ENCODE data around the gene OR13D1.
A peak's percentile ranks its signal among the peaks of the same experiment; 100 is the strongest.
"Not testable (repeated sequence)": the region's sequence is repeated elsewhere in the genome, so short reads cannot be mapped to it uniquely, and the experiment has no call there.

The OR13D1 gene, protein sequence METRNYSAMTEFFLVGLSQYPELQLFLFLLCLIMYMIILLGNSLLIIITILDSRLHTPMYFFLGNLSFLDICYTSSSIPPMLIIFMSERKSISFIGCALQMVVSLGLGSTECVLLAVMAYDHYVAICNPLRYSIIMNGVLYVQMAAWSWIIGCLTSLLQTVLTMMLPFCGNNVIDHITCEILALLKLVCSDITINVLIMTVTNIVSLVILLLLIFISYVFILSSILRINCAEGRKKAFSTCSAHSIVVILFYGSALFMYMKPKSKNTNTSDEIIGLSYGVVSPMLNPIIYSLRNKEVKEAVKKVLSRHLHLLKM

DNA sequence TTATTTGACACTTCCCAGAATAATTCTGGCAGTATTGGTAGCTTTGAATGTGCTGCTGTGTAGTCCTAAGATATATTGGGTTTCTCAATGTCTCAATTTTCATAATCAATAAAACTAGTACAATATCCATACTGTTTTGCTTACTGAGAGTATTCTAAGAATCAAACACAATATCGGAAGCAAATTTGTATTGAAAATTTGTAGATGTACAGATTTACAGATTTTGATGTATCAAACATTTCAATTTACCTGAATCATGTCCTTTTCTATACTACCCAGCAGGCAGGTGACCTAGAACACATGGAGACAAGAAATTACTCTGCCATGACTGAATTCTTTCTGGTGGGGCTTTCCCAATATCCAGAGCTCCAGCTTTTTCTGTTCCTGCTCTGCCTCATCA, at the start of gene OR13D1:
TSS of gene OR13D1 (plus strand) at position 301 of the 400 bp plus-strand sequence. CDS start at position 301, 0 bp downstream.
- no peak for DNase-seq

DNA sequence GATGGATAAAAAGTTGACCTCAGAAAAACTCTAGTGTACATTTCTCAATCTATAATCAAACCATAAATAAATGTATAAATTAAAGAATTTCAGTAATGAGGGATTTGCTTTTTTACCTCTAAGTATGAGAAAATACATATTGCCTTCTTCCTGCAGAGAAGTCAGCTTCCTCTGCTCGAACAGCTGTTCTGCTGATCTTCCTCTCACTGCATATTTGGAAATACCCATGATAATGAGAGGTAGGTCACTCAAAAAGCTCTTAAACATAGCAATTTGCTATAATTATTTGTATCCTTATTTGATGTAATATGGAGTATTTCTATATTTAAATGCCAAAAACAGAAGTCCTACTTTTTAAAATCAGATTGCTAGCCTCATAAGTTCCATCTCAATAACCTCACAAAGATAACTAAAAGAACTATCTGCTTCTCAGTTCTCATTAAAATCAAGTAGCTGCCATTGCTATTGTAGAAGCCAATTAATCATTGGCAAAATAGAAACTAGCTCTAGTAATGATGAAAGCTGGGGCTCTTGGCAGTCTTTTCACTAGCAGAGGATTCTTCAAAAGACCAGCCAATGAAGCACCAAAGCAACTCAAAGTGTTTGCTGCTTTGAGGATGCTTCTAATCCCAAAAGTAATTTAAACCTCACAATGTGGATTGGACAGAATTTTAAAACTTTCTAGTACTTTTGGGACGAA, 35.7 kb upstream of the OR13D1 start:
- DNase-seq = no peak

DNA sequence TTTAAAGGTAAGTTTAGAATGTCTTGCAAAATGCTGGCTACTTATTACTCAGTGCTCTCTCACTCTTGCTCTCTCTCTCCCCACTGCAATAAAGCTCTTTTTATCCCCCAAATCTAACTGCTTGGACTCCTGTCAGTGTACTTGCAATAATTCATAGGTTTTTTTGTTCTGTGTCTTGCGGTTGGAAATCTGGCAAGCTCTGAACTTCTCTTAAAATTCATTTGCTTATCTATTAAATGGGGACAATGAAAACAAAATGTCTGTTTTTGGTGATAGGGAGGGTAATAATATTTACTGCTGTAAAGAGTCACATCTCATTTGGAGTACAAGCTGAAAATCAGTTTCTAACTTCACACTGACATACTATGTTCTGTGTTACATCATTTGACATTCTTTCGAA, 18.7 kb upstream of the OR13D1 start:
- DNase-seq = no peak

DNA sequence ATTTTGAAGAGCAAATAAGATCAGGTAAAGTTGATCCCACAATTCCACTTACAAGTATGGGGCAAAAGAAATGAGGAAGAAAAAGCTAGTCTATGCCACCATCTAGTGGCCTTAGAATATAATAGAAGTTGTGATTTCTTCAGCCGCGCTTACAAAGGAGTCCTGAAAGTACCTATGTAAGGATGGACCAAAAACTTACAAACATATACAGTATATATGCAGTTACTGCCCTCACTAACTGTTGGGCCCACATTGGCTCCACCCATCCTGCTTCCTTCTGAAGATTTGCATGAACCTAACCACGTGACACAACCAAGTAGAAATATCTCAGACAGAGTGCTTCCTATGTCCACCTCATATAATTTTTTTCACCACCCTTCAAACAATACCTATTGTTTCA, 11.7 kb upstream of the OR13D1 start:
- no peak for DNase-seq

GRCh38 chr9:104686081-104686480, 8.2 kb upstream of the OR13D1 start:
- no peak for DNase-seq

- no peak for DNase-seq
These were observed 6.0 kb downstream of the OR13D1 start for GRCh38 chr9:104700306-104700705.

DNA sequence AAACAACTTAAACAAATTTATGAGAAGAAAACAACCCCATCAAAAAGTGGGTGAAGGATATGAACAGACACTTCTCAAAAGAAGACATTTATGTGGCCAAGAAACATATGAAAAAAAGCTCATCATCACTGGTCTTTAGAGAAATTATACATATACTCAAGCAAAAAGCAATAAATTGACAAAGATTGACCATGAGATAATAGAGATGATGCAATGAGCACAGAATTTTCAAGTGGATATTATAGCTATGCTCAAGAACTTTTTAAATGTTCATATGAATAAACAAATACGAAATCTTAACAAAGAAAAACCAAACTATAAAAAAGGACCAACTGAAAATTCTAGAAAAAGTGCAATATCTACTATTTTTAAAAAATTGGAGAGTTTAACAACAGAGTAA, 14.4 kb downstream of the OR13D1 start:
- DNase-seq = not testable (repeated sequence)

- no peak for DNase-seq
These were observed 17.3 kb downstream of the OR13D1 start for GRCh38 chr9:104711604-104712003.

DNA sequence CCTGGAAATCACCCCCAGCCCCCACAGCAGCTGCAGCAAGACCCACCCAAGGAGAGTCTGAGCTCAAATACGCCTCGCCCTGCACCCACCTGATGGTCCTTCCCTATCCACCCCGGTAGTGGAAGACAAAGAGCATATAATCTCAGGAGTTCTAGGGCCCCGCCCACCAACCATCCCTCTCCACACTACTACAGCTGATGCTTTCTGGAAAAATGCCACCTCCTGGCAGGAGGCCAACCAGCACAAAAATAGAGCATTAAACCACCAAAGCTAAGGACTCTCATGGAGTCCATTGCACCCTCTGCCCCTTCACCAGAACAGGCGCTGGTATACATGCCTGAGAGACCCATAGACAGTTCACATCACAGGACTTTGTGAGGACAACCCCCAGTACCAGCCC, 30.7 kb downstream of the OR13D1 start:
- DNase-seq = no peak

DNA sequence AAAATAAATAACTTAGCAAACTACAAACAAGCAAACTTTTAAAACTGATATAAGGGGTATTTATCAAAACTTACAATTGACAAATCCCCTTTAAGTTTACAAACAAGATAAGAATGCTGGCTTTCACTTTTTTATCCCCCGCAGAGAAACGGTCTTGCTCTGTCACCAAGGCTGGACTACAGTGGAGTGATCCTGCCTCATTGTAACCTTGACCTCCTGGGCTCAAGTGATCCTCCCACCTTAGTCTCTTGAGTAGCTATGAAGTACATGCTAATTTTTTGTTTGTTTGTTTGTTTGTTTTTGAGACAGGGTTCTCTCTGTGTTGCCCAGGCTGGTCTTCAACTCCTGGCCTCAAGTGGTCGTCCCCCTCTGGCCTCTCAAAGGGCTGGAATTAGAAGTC, 44.1 kb downstream of the OR13D1 start:
- no peak for DNase-seq

DNA sequence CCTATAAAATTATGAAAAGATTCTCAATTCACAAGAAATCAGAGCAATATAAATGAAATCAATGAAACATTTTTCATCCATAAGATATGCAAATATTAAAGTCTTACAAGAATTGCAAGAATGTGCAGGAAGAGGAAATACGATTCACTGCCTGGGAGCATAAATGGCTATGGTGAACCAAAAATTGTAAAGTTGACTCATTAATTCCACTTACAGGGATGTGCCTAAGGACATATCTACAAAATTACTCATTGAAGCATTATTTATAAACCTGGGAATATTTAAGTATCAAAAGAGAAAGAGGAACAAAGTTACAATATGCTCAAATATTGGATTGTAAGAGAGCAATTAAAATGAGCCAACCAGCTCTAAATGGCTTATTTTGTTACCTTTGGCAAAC, 46.3 kb downstream of the OR13D1 start:
- DNase-seq = no peak

- peak; percentile 50 for DNase-seq
These were observed 49.2 kb downstream of the OR13D1 start for GRCh38 chr9:104743376-104743985.

Measured in CD4-positive, alpha-beta T cell treated with Interleukin-17A for 4 hours (primary cell).